GM23338 (cell line): Measurements from ENCODE around the gene ARHGEF16. TPM values are rescaled to one million over a fixed set of nuclear protein-coding genes. Genes with fewer than 3 reads are reported as not detected.

Source experiments
- ATAC-seq: fragments of 200-7000 bp; cut with Tn5 transposase; 3 replicates; pipeline ENCODE4 v1.9.1; 2020
- DNase-seq: peaks from one replicate; pipeline ENCODE4 v3.0.0-alpha.2; 2015; ENCODE audit warnings: low spot score
- H2AFZ ChIP-seq: fragments of 200-600 bp; sonication (generic); 2 replicates; pipeline ENCODE4 v1.8.0; 2016; ENCODE audit warnings: antibody characterized with exemption, mild to moderate bottlenecking, moderate library complexity
- H3F3A ChIP-seq: fragments of 200-600 bp; sonication (generic); replicated peaks from 2 replicates; pipeline ENCODE4 v1.8.0; 2017; ENCODE audit warnings: antibody characterized with exemption, mixed run types, low read depth
- H3K27ac ChIP-seq: fragments of 200-600 bp; sonication (generic); 2 replicates; pipeline ENCODE4 v1.6.1; 2016; ENCODE audit warnings: low read depth
- H3K27me3 ChIP-seq: fragments of 200-600 bp; sonication (generic); 2 replicates; pipeline ENCODE4 v1.8.0; 2016; ENCODE audit warnings: mild to moderate bottlenecking, mixed run types, moderate library complexity; ENCODE audit not compliant: insufficient read depth
- H3K36me3 ChIP-seq: fragments of 200-600 bp; sonication (generic); 2 replicates; pipeline ENCODE4 v1.8.0; 2016; ENCODE audit warnings: mild to moderate bottlenecking; ENCODE audit not compliant: insufficient read depth
- H3K4me1 ChIP-seq: fragments of 200-600 bp; sonication (generic); 2 replicates; pipeline ENCODE4 v1.8.0; 2016; ENCODE audit warnings: mild to moderate bottlenecking, moderate library complexity; ENCODE audit not compliant: insufficient read depth
- H3K4me2 ChIP-seq: fragments of 200-600 bp; sonication (generic); 2 replicates; pipeline ENCODE4 v1.7.1; 2017; ENCODE audit warnings: mixed run types
- H3K4me3 ChIP-seq: fragments of 200-600 bp; sonication (generic); 2 replicates; pipeline ENCODE4 v1.6.1; 2016; ENCODE audit warnings: mixed run types
- H3K79me2 ChIP-seq: fragments of 200-600 bp; sonication (generic); replicated peaks from 2 replicates; pipeline ENCODE4 v1.8.0; 2017; ENCODE audit warnings: mild to moderate bottlenecking; ENCODE audit not compliant: insufficient read depth
- H3K9me2 ChIP-seq: fragments of 200-600 bp; sonication (generic); 2 replicates; pipeline ENCODE4 v1.8.0; 2017; ENCODE audit not compliant: insufficient read depth
- H4K20me1 ChIP-seq: fragments of 200-600 bp; sonication (generic); replicated peaks from 2 replicates; pipeline ENCODE4 v1.8.0; 2017; ENCODE audit warnings: mild to moderate bottlenecking; ENCODE audit not compliant: insufficient read depth
- H3K27ac Mint-ChIP-seq: 2 replicates; pipeline ENCODE4 v1.8.0; 2020; ENCODE audit warnings: inconsistent platforms, mild to moderate bottlenecking, moderate library complexity, mixed read lengths
- H3K27me3 Mint-ChIP-seq: 3 replicates; pipeline ENCODE4 v1.8.0; 2022; ENCODE audit warnings: low read depth, mild to moderate bottlenecking, moderate library complexity, mixed read lengths, inconsistent platforms; ENCODE audit not compliant: insufficient read depth, poor library complexity
- H3K36me3 Mint-ChIP-seq: 3 replicates; pipeline ENCODE4 v1.8.0; 2021; ENCODE audit warnings: low read depth, mild to moderate bottlenecking, inconsistent platforms, moderate library complexity, mixed read lengths
- H3K4me1 Mint-ChIP-seq: 3 replicates; pipeline ENCODE4 v1.8.0; 2020; ENCODE audit warnings: mild to moderate bottlenecking, inconsistent platforms, mixed read lengths
- H3K4me3 Mint-ChIP-seq: 3 replicates; pipeline ENCODE4 v1.8.0; 2021; ENCODE audit warnings: moderate library complexity, mild to moderate bottlenecking, inconsistent platforms, mixed read lengths
- H3K9me3 Mint-ChIP-seq: 3 replicates; pipeline ENCODE4 v1.8.0; 2020; ENCODE audit warnings: moderate library complexity, mild to moderate bottlenecking, inconsistent platforms, mixed read lengths
- ETS1 ChIP-seq: IDR thresholded peaks from 2 replicates; pipeline ENCODE4 v1.6.1; 2016; ENCODE audit warnings: antibody characterized with exemption
- EZH2 ChIP-seq: fragments of 200-600 bp; sonication (generic); IDR thresholded peaks from one replicate; pipeline ENCODE4 v1.8.0; 2017; ENCODE audit warnings: antibody characterized with exemption, mild to moderate bottlenecking, low read depth; ENCODE audit not compliant: unreplicated experiment
- POLR2AphosphoS5 ChIP-seq: IDR thresholded peaks from 2 replicates; pipeline ENCODE4 v1.6.1; 2016; ENCODE audit warnings: antibody characterized with exemption, low read depth
- STAT1 ChIP-seq: IDR thresholded peaks from one replicate; pipeline ENCODE4 v1.6.1; 2016; ENCODE audit warnings: antibody characterized with exemption; ENCODE audit not compliant: unreplicated experiment
- ZNF331 ChIP-seq: fragments of 250-450 bp; sonication (Bioruptor Pico); IDR thresholded peaks from 2 replicates; pipeline ENCODE4 v1.5.0; 2020; ENCODE audit warnings: low read depth, mild to moderate bottlenecking, moderate library complexity
- ZNF462 ChIP-seq: fragments of 250-450 bp; sonication (Bioruptor Pico); IDR thresholded peaks from 2 replicates; pipeline ENCODE4 v1.5.0; 2020; ENCODE audit warnings: mild to moderate bottlenecking, moderate library complexity
- polyA plus RNA-seq: library from polyadenylated mRNA; unstranded; fragments of >200 nt; fragmentation: Nextera tagmentation; extraction: Ambion mirVana; gene quantifications from 2 replicates; pipeline ENCODE4 v1.2.1, GENCODE V29; 2016
- total RNA-seq: library from RNA; depleted of rRNA; stranded (reverse); fragments of >200 nt; shearing (Covaris generic); gene quantifications from 2 replicates; pipeline ENCODE4 v1.2.3, GENCODE V29; 2014

ARHGEF16 gene
- total and polyA plus RNA-seq, 2 experiments from 2014 or later, result 12.2 to 29.3 TPM

GRCh38 chr1:3474016-3474415 is 19.6 kb downstream of the ARHGEF16 start (continued):
- no peak for TF ChIP-seq ETS1
- no peak for TF ChIP-seq ZNF462 (CRISPR knock-in tag)

- no peak for DNase-seq
- H4K20me1 ChIP-seq, result no peaks in the 10 kb centered on the region
- H3K9me2 ChIP-seq, result no peaks in the 10 kb centered on the region
- H3K36me3 ChIP-seq, result no peaks in the 10 kb centered on the region
- Mint-ChIP-seq H3K27me3 (peaks cover 2% of the 10 kb centered on the region), H3K36me3 (peaks cover 14% of the 10 kb centered on the region), H3K4me1 (peaks cover 16% of the 10 kb centered on the region), H3K9me3 (no peaks in the 10 kb centered on the region), H3K4me3 (no peak overlapping the region), H3K27ac (no peak overlapping the region)
- peaks cover 7% of the 10 kb centered on the region; the same call in 1 of the 2 replicates for H3K4me1 ChIP-seq
- H3K4me3 ChIP-seq, result no peak overlapping the region
- H3K4me2 ChIP-seq, result no peak overlapping the region
- no peak overlapping the region for H2AFZ ChIP-seq
- no peaks in the 10 kb centered on the region for H3F3A ChIP-seq
- no peak overlapping the region for H3K27ac ChIP-seq
- no peaks in the 10 kb centered on the region for H3K79me2 ChIP-seq
- H3K27me3 ChIP-seq, result no peaks in the 10 kb centered on the region
- no peak for ATAC-seq
- no peak for TF ChIP-seq POLR2AphosphoS5
- no peak for TF ChIP-seq STAT1
- TF ChIP-seq ZNF462 (CRISPR knock-in tag), result no peak
- no peak for TF ChIP-seq ZNF331 (CRISPR knock-in tag)
- no peak for TF ChIP-seq ETS1
- no peak for TF ChIP-seq EZH2
Observed at GRCh38 chr1:3474421-3474820, 20.0 kb downstream of the ARHGEF16 start.
